AG09309 (cell line): ENCODE measurements around the gene UBN1.

ENCODE experiments used
- DNase-seq: peaks from one replicate; pipeline ENCODE4 v3.0.0-alpha.2; 2010; ENCODE audit warnings: low read depth
- H3K4me3 ChIP-seq: 2 replicates; pipeline ENCODE4 v1.5.1; 2011; ENCODE audit warnings: mild to moderate bottlenecking, low read depth, low read length, moderate library complexity; ENCODE audit not compliant: control insufficient read depth
- CTCF ChIP-seq: IDR thresholded peaks from 2 replicates; pipeline ENCODE4 v1.5.1; 2011; ENCODE audit warnings: mild to moderate bottlenecking, low read depth, low read length, inconsistent platforms; ENCODE audit not compliant: insufficient read depth, control insufficient read depth; ENCODE audit errors: missing control alignments

UBN1 gene

GRCh38 chr16:4890026-4890425 is 42.7 kb downstream of the UBN1 start:
- H3K4me3 ChIP-seq, result no peak overlapping the region
- no peak for TF ChIP-seq CTCF
- DNase-seq, result no peak

DNA sequence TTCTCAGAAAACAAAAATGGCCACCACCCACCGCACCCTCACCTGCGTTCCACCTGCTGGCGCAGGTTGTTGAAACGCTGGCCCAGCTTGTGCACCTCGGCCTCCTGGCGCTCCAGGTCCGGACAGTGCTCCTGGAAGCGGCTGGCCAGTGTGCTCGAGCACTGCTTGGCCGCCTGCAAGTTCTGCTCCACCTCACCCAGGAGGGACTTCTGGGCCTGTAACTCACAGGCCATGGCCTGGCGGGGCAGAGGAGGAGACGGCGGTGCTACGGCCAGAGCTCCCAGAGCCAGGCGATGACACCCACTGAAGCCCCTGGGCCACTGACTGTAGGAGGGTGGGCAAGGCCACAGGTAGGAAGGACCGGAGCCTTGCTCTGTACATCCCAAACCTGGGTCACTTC is 43.4 kb downstream of the UBN1 start:
- no peak for TF ChIP-seq CTCF
- no peak overlapping the region for H3K4me3 ChIP-seq
- DNase-seq, result no peak

DNA sequence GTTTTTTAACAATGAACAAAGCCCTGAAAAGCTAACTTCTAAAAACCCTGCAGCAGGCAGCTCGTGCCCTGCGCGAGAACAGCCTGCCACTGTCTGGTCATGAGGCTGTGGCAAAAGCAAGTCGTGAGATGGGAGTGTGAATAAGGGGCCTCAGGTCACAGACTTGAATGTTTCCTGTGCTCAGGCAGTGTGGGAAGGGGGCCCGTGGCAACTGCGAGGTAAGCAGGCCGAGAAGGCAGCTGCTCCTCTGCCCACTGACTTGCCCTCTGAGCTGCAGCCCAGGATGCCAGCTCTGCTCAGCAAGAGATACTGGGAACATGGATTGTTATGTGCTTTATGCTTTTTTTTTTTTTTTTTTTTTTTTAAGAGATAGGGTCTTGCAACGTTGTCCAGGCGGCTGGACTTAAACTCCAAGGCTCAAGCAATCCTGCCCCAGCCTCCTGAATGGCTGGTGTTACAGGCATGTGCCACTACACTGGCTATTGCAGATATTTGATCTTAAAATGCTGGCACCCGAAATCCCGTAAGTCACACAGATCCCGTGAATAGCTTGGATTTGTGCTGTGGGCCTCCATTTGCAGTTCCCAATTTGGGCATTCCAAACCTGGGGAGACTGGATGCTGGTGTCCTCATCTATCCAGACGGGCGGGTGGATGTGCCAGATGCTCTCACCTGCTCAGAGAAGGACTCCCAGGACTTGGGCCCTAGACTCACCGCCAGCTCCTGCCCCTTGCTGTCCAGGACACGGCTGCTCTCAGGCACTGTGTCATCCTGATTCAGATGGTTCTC is 44.0 kb downstream of the UBN1 start:
- no peak for TF ChIP-seq CTCF
- DNase-seq, result no peak

GRCh38 chr16:4891886-4892216 is 44.6 kb downstream of the UBN1 start:
- no peak for DNase-seq
- H3K4me3 ChIP-seq, result no peak overlapping the region
- no peak for TF ChIP-seq CTCF

More for the DNA sequence above, 44.0 kb downstream of the UBN1 start:
- no peak overlapping the region for H3K4me3 ChIP-seq

DNA sequence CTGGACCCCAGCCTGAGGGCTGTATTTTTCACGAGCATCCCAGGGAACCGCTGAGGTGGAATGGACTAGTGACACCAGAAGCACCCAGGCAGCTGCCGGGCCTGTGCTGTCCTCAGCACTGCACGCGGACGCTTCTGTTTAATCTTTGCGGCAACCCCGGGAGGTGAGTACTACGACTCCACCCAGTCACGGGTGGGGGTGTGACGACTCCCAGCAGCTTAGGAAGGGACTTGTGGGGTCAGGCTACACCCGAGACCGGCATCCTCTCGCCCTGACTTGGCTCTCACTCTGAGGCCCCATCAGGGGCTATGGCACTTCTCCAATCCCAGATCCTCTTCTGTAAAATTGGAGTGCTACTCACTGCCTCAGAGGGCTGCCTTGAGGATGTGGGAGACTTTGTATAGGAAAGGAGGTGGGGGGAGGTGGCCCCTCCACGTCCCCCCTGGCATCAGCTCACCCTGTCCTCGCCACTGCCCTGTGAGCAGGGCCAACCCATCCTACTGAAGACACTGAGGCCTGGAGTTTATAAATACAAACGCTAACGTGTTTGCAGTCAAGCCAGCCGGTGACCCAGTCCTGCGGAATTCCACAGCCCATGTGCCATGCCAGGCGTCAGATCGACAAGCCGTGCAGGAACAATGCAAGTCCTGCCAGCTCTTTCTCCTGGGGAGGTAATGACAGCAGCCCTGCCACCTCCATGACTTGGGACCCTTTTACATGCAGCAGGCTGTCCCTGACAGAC is 45.3 kb downstream of the UBN1 start:
- TF ChIP-seq CTCF, result no peak
- no peak for DNase-seq
- no peak overlapping the region for H3K4me3 ChIP-seq

DNA sequence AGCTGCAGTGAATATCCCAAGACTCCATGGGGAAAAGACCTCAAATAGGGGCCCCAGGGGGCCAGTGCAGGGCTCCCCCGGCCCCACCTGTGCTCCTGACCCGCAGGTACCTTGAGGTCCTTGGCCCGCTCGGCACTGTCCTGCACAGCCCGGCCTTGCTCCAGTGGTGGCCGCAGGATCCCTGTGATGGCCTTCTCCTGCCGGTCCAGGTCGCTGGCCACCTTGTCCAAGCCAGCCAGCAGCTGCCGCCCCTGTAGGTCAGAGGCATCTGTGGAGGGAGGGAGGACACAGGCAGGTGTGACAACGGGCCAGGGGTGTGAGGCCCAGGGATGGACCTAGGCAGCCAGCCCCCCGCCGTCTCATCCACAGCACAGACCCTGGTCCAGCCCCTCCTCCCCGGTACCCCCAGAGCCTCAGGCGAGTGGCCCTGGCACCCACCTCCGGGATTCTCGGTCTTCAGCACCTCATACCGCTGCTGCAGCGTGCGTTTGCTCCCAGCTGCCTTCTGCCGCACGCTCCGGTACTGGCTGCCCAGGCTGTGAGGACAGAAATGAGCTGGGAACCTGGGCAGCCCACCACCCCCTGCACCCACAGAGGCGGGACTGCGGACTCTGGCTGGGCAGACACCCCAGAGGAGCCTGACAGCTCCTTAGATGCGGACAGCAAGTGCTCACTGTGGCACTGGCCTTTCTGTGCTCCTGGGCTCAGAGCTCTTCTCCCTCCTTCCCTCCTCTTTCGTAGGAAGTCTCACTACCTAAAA is 46.0 kb downstream of the UBN1 start:
- no peak for TF ChIP-seq CTCF
- no peak overlapping the region for H3K4me3 ChIP-seq
- no peak for DNase-seq
